HG03469 (cell line): Measurements from ENCODE around the gene KIF1B.
"Not testable (repeated sequence)": the region's sequence is repeated elsewhere in the genome, so short reads cannot be mapped to it uniquely, and the experiment has no call there.

ENCODE experiments used
- ATAC-seq: cut with Tn5 transposase; IDR thresholded peaks from one replicate; pipeline ENCODE4 v1.9.1; 2021; ENCODE audit warnings: mild to moderate bottlenecking, moderate library complexity, moderate number of reproducible peaks; ENCODE audit not compliant: unreplicated experiment

The KIF1B gene

GRCh38 chr1:10421637-10422036 lies 211.3 kb downstream of the KIF1B start:
- no peak for ATAC-seq

GRCh38 chr1:10424034-10424433 lies 213.7 kb downstream of the KIF1B start:
- ATAC-seq: no peak

- ATAC-seq: no peak
Measured at GRCh38 chr1:10424651-10425050, 214.3 kb downstream of the KIF1B start.

GRCh38 chr1:10425826-10426534 lies 215.6 kb downstream of the KIF1B start:
- not testable (repeated sequence) for ATAC-seq

GRCh38 chr1:10426535-10426848 lies 216.1 kb downstream of the KIF1B start:
- ATAC-seq: not testable (repeated sequence)

GRCh38 chr1:10428984-10429383 lies 218.6 kb downstream of the KIF1B start:
- ATAC-seq: no peak

GRCh38 chr1:10429868-10430215 lies 219.5 kb downstream of the KIF1B start:
- ATAC-seq: no peak

- ATAC-seq: peak; percentile 46
Measured at GRCh38 chr1:10430216-10431069, 220.1 kb downstream of the KIF1B start, which contains the start of gene CENPS. Gene CENPS (plus strand): TSS chr1:10430433. CDS start chr1:10430518, 85 bp downstream.
